HG02870 (cell line): ENCODE results near the gene DAGLB.
"Not testable (repeated sequence)": the region's sequence is repeated elsewhere in the genome, so short reads cannot be mapped to it uniquely, and the experiment has no call there.

Experiments used
- ATAC-seq: cut with Tn5 transposase; IDR thresholded peaks from one replicate; pipeline ENCODE4 v1.9.1; 2021; ENCODE audit warnings: mild to moderate bottlenecking, moderate library complexity; ENCODE audit not compliant: unreplicated experiment

The DAGLB gene

GRCh38 chr7:6463609-6464008, 15.9 kb upstream of the DAGLB start:
- not testable (repeated sequence) for ATAC-seq

- no peak for ATAC-seq
These were observed 14.3 kb upstream of the DAGLB start for GRCh38 chr7:6461946-6462550.

GRCh38 chr7:6460990-6461584, 13.3 kb upstream of the DAGLB start:
- ATAC-seq = no peak

- ATAC-seq = no peak
These were observed 12.5 kb upstream of the DAGLB start for GRCh38 chr7:6460303-6460702.

GRCh38 chr7:6458676-6459075, 10.9 kb upstream of the DAGLB start:
- not testable (repeated sequence) for ATAC-seq

- ATAC-seq = no peak
These were observed 6.0 kb upstream of the DAGLB start for GRCh38 chr7:6453734-6454133.

- no peak for ATAC-seq
These were observed 3.5 kb upstream of the DAGLB start for GRCh38 chr7:6451224-6451705.

GRCh38 chr7:6450591-6450990, 2.8 kb upstream of the DAGLB start:
- not testable (repeated sequence) for ATAC-seq

- not testable (repeated sequence) for ATAC-seq
These were observed 2.1 kb upstream of the DAGLB start for GRCh38 chr7:6449884-6450283.

GRCh38 chr7:6448943-6449543, 1.3 kb upstream of the DAGLB start:
- no peak for ATAC-seq

GRCh38 chr7:6446838-6447580, 745 bp downstream of the DAGLB start:
- peak; percentile 40 for ATAC-seq

GRCh38 chr7:6444516-6445269, 3.1 kb downstream of the DAGLB start:
- ATAC-seq = no peak

- no peak for ATAC-seq
These were observed 4.3 kb downstream of the DAGLB start for GRCh38 chr7:6443372-6443941.

GRCh38 chr7:6442114-6442513, 5.6 kb downstream of the DAGLB start:
- ATAC-seq = no peak

GRCh38 chr7:6440381-6440780, 7.4 kb downstream of the DAGLB start:
- no peak for ATAC-seq

GRCh38 chr7:6438427-6438826, 9.3 kb downstream of the DAGLB start:
- ATAC-seq = no peak

- ATAC-seq = no peak
These were observed 10.5 kb downstream of the DAGLB start for GRCh38 chr7:6437251-6437650.

GRCh38 chr7:6436385-6436685, 11.4 kb downstream of the DAGLB start:
- no peak for ATAC-seq

- peak; percentile 83 for ATAC-seq
These were observed 12.0 kb downstream of the DAGLB start for GRCh38 chr7:6435486-6436384.
